K562 (cell line): Measurements from ENCODE around the gene FBXW12. TPM values are rescaled to one million over a fixed set of nuclear protein-coding genes. Genes with fewer than 3 reads are reported as not detected.

Experiments used
- ARID3B ChIP-seq: fragments of 250-450 bp; sonication (Bioruptor Pico); IDR thresholded peaks from 2 replicates; pipeline ENCODE4 v1.4.0; 2020; ENCODE audit warnings: borderline replicate concordance
- FOXK1 ChIP-seq: sonication (generic); formaldehyde crosslinking; IDR thresholded peaks from 2 replicates; pipeline ENCODE4 v1.8.0; 2022; ENCODE audit warnings: missing genetic modification reagents, mild to moderate bottlenecking, borderline replicate concordance
- RERE ChIP-seq: sonication (generic); formaldehyde crosslinking; IDR thresholded peaks from 2 replicates; pipeline ENCODE4 v1.8.0; 2023; ENCODE audit warnings: missing genetic modification reagents, mild to moderate bottlenecking, borderline replicate concordance
- THAP7 ChIP-seq: fragments of 250-450 bp; sonication (Bioruptor Pico); IDR thresholded peaks from 2 replicates; pipeline ENCODE4 v1.5.0; 2021
- VEZF1 ChIP-seq: fragments of 200-800 bp; sonication (Bioruptor generic); IDR thresholded peaks from 2 replicates; pipeline ENCODE4 v1.6.1; 2017; ENCODE audit warnings: missing genetic modification characterization, missing compliant biosample characterization
- ZNF318 ChIP-seq, 2 experiments: fragments of 450-650 bp; IDR thresholded peaks; 2 replicates each; pipeline ENCODE4 v1.6.1; 2016; ENCODE audit warnings: mild to moderate bottlenecking in 2 of 2, borderline replicate concordance in 1 of 2, low read depth in 1 of 2, moderate library complexity in 1 of 2
- ZNF668 ChIP-seq: fragments of 250-450 bp; sonication (Bioruptor Pico); IDR thresholded peaks from 2 replicates; pipeline ENCODE4 v1.8.0; 2022; ENCODE audit warnings: mild to moderate bottlenecking, inconsistent platforms
- ZNF717 ChIP-seq: fragments of 250-450 bp; sonication (Bioruptor Pico); IDR thresholded peaks from 2 replicates; pipeline ENCODE4 v1.5.0; 2021
- polyA plus RNA-seq, 8 experiments: library from polyadenylated mRNA; depleted of rRNA in 4 of 8; stranded (reverse) in 5 of 8; unstranded in 3 of 8; fragments of >200 nt; fragmentation: Nextera tagmentation in 2 of 8; fragmentation: Illumina TruSeq in 1 of 8; extraction: Ambion mirVana in 2 of 8; extraction: Trizol in 1 of 8; gene quantifications; 2 replicates each; pipeline versions ENCODE4 v1.2.1 to v1.2.3, GENCODE V29; 2011 to 2014; ENCODE audit warnings: inconsistent platforms in 1 of 8, missing spikeins in 1 of 8
- total RNA-seq, 7 experiments: library from RNA; depleted of rRNA in 6 of 7; stranded (reverse); fragments of >200 nt in 6 of 7; fragmentation: Illumina TruSeq in 2 of 7; extraction: Trizol in 2 of 7; gene quantifications; 2 replicates each; pipeline versions ENCODE4 v1.2.1 to v1.2.3, GENCODE V29; 2011 to 2021; ENCODE audit warnings: low replicate concordance in 1 of 7

FBXW12 gene
- total and polyA plus RNA-seq, 9 of the 15 experiments (the other 6 are each of a cell fraction or from before 2014, with no cell fraction given) = 0.04 to 0.07 (median 0.06) TPM; not detected in 6

- TF ChIP-seq ZNF318 (IDR thresholded peaks at IDR 0.05; ENCODE audit: borderline replicate concordance in 1 of 2, low read depth in 1 of 2) (no peak), ZNF717 (no peak), THAP7 (CRISPR knock-in tag) (no peak), ARID3B (CRISPR knock-in tag) (no peak), RERE (CRISPR knock-in tag) (no peak), FOXK1 (CRISPR knock-in tag) (no peak), VEZF1 (no peak), ZNF668 (no peak)
Observed at GRCh38 chr3:48428088-48428571, 56.1 kb downstream of the FBXW12 start (continued).
